GM21737 (cell line): Measurements from ENCODE around the gene UBL3.

ENCODE experiments used
- ATAC-seq: cut with Tn5 transposase; IDR thresholded peaks from one replicate; pipeline ENCODE4 v1.9.1; 2021; ENCODE audit warnings: mild to moderate bottlenecking, moderate library complexity; ENCODE audit not compliant: unreplicated experiment

Gene UBL3, protein sequence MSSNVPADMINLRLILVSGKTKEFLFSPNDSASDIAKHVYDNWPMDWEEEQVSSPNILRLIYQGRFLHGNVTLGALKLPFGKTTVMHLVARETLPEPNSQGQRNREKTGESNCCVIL

GRCh38 chr13:29850213-29850898 is at the start of gene UBL3:
TSS of gene UBL3 (minus strand) at chr13:29850617. CDS start at chr13:29849538, 1,079 bp downstream.
- ATAC-seq: peak; percentile 81

DNA sequence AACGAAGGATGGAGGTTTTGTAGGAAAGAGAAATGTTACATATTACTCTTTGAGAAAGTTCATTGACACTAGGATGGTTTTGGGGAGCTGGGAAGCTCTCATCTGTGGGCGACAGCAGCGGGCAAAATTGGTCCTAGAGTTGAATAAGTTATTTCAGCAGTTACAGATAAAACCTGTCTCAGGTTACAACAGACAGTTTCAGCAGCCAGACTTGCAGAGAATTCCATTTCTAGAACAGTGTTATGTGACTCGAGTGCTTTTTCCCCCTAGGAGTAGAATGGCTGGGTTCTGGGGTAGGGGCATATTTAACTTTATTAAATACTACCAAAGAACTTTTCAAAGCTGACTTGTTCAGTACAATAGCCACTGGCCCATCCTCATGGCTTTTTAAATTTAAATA is 46.7 kb upstream of the UBL3 start:
- ATAC-seq: no peak

DNA sequence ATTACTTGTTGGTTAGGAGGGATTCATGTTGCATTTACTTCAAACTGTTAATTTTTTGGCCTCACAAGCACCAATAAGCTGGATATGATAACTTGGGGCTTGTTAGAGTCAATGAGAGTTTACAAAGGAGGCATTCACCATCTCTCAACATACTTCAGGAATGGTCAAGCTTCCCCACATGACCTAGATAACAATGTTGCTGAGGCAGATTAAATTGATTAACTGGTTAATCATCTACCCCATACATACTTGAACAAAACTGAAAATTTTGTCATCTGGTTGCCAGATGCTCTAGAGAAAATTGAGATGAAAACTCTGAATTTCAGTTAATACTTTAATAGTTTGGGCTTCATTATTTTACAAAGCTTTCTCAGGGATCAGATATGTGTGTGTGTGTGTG is 43.0 kb upstream of the UBL3 start:
- ATAC-seq: no peak

- ATAC-seq: no peak
These were observed 41.7 kb upstream of the UBL3 start for GRCh38 chr13:29892151-29892550.

- ATAC-seq: no peak
These were observed 38.7 kb upstream of the UBL3 start for GRCh38 chr13:29889111-29889510.

GRCh38 chr13:29888306-29888705 is 37.9 kb upstream of the UBL3 start:
- no peak for ATAC-seq

- no peak for ATAC-seq
These were observed 37.3 kb upstream of the UBL3 start for GRCh38 chr13:29887686-29888085.

GRCh38 chr13:29887030-29887557 is 36.7 kb upstream of the UBL3 start:
- ATAC-seq: no peak

- no peak for ATAC-seq
These were observed 36.0 kb upstream of the UBL3 start for GRCh38 chr13:29886446-29886845.

DNA sequence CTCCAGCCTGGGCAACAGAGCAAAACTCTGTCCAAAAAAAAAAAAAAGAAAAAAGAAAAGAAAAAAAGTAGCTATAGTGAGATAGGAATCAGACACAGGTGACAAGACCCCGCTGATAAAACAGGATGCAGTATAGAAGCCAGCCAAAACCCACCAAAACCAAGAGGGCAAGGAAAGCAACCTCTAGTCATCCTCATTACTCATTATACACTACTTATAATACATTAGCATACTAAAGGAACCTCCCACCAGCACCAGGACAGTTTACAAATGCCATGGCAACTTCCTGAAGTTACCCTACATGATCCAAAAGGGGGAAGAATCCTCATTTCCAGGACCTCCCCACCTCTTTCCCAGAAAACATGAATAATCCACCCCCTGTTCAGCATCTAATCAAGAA is 35.6 kb upstream of the UBL3 start:
- ATAC-seq: no peak

DNA sequence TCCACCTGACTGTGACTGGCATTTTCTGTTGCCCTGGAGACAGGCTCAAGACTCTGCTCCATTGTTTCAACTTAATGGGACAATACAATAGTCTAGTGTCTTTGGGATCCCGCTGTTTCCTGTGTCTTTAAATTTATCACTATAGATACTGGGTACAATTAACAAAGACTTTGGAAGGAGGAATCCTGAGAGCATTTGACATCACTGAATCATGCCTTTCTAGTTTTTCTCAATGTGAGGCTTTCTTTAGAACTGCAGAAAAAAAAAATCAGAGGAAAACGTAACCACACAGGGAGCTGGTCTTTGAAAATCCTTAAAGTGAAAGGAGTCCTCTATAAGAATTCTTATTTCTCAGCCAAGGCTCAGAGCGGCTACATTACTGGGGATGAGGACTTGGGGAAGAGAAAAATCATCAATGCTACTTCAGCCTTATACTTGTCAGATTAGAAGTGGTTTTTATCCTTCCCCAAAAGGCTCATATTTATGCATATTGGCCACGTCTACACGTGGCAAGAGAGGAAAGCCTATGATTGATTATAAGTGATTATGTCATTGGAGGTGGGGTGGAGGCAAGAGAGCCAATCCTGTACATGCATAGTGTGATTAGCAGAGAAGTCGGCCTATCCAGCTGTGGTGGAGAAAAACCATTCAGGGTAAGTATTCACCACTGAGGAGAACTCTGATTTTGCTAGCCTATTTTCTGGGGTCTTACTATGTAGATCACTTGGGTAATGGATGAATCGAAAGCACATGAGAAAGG is 34.4 kb upstream of the UBL3 start:
- ATAC-seq: no peak

GRCh38 chr13:29883941-29884518 is 33.6 kb upstream of the UBL3 start:
- ATAC-seq: no peak

DNA sequence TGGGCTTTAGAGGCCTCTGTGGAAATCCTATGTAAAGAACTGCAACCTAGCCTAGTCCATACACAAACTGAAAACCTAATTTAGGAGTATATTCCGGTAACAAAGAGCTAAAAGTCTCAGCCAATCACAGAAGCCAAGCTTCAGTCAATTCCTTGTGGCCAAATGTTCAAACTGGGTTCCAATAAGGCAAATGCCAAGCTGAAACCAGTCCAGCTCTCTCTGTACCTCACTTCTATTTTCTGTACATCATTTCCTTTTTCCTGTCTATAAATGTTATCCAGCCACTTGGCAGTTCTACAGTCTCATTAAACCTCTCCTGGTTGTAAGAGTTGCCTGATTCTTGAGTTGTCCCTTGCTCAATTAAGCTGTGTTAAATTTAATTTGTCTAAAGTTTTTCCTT is 31.7 kb upstream of the UBL3 start:
- ATAC-seq: no peak

- ATAC-seq: no peak
These were observed 27.7 kb upstream of the UBL3 start for GRCh38 chr13:29878101-29878500.

- no peak for ATAC-seq
These were observed 27.1 kb upstream of the UBL3 start for GRCh38 chr13:29877456-29878078.

- ATAC-seq: no peak
These were observed 25.2 kb upstream of the UBL3 start for GRCh38 chr13:29875646-29876045.

DNA sequence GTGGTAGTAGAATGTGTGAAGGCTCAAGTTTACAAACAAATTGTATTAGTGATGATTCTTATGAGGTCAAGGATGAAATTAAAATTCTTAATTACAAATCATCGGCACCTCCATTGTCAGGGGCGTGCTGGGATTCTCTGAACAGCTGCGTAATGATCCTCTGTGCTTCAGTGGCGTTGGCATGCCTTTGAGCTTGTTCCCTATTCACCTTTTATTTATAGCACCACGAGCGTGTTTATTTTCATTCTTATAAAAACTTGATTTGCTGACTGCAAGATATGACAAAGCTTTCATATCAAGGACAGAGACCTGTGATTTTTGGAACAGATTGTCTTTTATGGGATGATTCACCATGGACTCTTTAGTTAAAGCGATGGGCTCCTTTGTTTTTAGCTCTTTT is 18.2 kb upstream of the UBL3 start:
- ATAC-seq: no peak

GRCh38 chr13:29865934-29866333 is 15.5 kb upstream of the UBL3 start:
- ATAC-seq: no peak

DNA sequence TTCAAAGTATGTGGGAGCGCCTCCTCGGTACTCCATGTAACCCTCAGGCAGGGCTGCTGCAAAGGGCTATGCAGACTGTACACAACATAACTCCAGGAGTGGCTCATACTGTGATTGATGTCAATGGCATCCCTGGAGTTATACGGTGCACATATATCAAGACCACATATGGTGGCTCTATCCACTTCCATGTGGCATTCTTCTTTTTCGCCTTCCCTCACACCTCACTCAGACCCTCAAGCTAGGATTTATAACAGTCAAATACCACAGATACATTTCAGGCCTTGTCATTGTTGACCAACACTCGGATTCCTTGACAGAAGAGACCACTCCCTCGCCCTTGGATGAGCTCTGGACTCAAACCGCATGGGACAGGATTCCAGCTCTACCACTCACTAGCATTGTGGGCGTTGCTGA is 11.3 kb upstream of the UBL3 start:
- ATAC-seq: no peak

- no peak for ATAC-seq
These were observed 9.6 kb upstream of the UBL3 start for GRCh38 chr13:29859971-29860370.

GRCh38 chr13:29858667-29859066 is 8.2 kb upstream of the UBL3 start:
- ATAC-seq: no peak
